Immature natural killer cell (primary cell): Measurements from ENCODE around the gene MICALL2. TPM values are rescaled to one million over a fixed set of nuclear protein-coding genes. Genes with fewer than 3 reads are reported as not detected.

Source experiments
- DNase-seq, 3 donors: peaks; one replicate each; pipeline ENCODE4 v3.0.0; 2022; ENCODE audit warnings: mixed read lengths in 1 of 3
- H3K27ac Mint-ChIP-seq, 6 donors: one replicate each; pipeline ENCODE4 v1.8.0; 2020; ENCODE audit warnings: mixed read lengths in 6 of 6, mild to moderate bottlenecking in 5 of 6, inconsistent platforms in 4 of 6, moderate library complexity in 3 of 6
- H3K27me3 Mint-ChIP-seq, 3 donors: one replicate each; pipeline ENCODE4 v1.8.0; 2020 to 2021; ENCODE audit warnings: low read depth in 3 of 3, mild to moderate bottlenecking in 3 of 3, mixed read lengths in 3 of 3, moderate library complexity in 3 of 3, inconsistent platforms in 1 of 3
- H3K36me3 Mint-ChIP-seq, 3 donors: one replicate each; pipeline ENCODE4 v1.8.0; 2020; ENCODE audit warnings: mixed read lengths in 3 of 3, inconsistent platforms in 2 of 3, mild to moderate bottlenecking in 2 of 3
- H3K4me1 Mint-ChIP-seq, 2 donors: one replicate each; pipeline ENCODE4 v1.8.0; 2020; ENCODE audit warnings: inconsistent platforms in 2 of 2, mild to moderate bottlenecking in 2 of 2, mixed read lengths in 2 of 2, moderate library complexity in 1 of 2
- H3K4me3 Mint-ChIP-seq, 5 donors: one replicate each; pipeline ENCODE4 v1.8.0; 2020; ENCODE audit warnings: mild to moderate bottlenecking in 5 of 5, mixed read lengths in 5 of 5, inconsistent platforms in 3 of 5, moderate library complexity in 3 of 5
- H3K9me3 Mint-ChIP-seq, 6 donors: one replicate each; pipeline ENCODE4 v1.8.0; 2020; ENCODE audit warnings: mild to moderate bottlenecking in 6 of 6, mixed read lengths in 6 of 6, inconsistent platforms in 4 of 6, moderate library complexity in 3 of 6
- polyA plus RNA-seq, 3 donors: library from polyadenylated mRNA; unstranded; fragments of 300-500 nt; fragmentation: Illumina TruSeq; gene quantifications; one replicate each; pipeline ENCODE4 v1.2.3, GENCODE V29; 2021

Gene MICALL2
- polyA plus RNA-seq, 3 donors from 2014 or later: 0.10 to 0.50 TPM; not detected in 1

DNA sequence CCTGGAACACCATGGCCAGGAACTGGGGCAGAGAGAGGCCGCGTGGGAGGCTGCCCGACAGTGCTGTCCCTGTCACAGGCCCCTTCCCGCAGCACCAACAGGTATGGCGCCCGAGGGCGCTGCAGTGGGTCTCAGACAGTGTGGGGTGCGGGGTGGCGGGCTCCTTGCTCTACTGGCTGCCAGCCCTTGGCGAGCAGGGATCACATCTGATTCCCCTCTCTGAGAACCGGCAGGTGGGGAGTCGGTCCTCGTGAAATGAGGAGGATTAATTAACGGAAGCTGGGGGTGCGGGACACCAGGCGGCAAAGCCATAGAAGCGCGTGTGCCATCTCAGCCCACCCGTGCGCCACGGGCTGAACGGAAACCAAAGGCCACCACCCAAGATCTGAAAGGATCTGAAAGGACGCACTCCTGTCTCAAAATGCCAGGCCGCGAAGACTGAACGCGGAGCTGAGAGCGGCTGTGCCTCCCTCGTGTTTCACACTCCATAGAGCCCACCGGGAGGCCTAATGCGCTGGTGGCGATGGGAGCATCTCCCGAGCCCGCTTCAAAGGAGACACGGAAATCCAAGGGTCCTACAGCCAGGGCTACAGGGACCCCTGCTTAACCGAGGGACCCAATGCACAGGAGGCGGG, 38.1 kb upstream of the MICALL2 start:
- Mint-ChIP-seq H3K27ac (no peak overlapping the region), H3K27me3 (peaks cover 0 to 4% (median 0%) of the 10 kb centered on the region in 3 donors), H3K9me3 (no peaks in the 10 kb centered on the region), H3K4me1 (peaks cover 8 to 13% of the 10 kb centered on the region in 2 donors), H3K36me3 (peaks cover 3 to 13% (median 5%) of the 10 kb centered on the region in 3 donors), H3K4me3 (no peak overlapping the region)
- DNase-seq: no peak

DNA sequence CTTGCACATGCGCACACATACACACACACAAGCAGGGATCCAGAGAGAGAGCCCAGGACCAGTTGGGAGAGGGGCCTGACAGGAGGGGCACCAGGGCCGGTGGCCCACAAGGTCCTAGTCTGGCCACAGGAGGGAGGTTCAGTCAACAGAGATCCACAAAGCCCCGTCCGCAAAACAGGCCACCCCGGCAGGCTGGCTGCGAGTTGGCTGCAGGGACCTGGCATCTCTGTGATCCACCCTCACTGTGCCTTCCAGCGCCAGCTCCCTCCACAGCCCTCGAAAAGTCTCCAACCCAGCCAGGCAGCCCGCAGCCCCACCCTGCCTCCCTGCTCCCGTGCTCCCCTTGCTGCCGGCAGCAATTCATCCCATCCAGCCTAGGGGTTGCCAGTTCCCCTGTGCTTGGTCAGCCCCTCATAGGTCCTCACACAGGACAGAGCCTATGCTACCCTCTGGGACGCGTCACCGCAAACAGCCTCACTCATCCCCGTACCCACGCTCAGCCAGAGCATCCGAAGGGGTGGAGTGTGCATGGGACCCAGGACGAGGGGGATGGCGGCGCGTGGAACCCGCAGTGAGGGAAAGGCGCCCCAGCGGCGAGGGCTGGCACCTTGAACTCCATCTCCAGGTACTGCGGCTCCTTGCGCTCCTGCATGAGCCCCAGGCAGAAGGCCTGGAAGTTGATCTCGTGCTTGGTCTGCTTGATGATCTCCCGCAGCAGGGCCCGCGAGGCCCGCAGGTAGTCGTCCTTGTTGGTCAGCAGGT, 37.4 kb upstream of the MICALL2 start:
- Mint-ChIP-seq H3K27me3 (peaks cover 0 to 4% (median 0%) of the 10 kb centered on the region in 3 donors), H3K36me3 (peaks cover 0 to 16% (median 9%) of the 10 kb centered on the region in 3 donors), H3K27ac (no peak overlapping the region), H3K4me1 (peaks cover under 1 to 6% of the 10 kb centered on the region in 2 donors), H3K9me3 (no peaks in the 10 kb centered on the region), H3K4me3 (no peak overlapping the region)
- DNase-seq: no peak

GRCh38 chr7:1495564-1496242, 36.4 kb upstream of the MICALL2 start:
- H3K27ac Mint-ChIP-seq: no peak overlapping the region
- DNase-seq: no peak
- H3K9me3 Mint-ChIP-seq: no peaks in the 10 kb centered on the region

GRCh38 chr7:1494866-1495563, 35.7 kb upstream of the MICALL2 start:
- H3K27me3 Mint-ChIP-seq: peaks cover 0 to 4% (median 0%) of the 10 kb centered on the region in 3 donors
- H3K4me3 Mint-ChIP-seq: no peak overlapping the region
- H3K4me1 Mint-ChIP-seq: peaks cover 2 to 4% of the 10 kb centered on the region in 2 donors
- H3K9me3 Mint-ChIP-seq: no peaks in the 10 kb centered on the region
- no peak overlapping the region for H3K27ac Mint-ChIP-seq
- DNase-seq: no peak
- H3K36me3 Mint-ChIP-seq: peaks cover 4 to 27% (median 11%) of the 10 kb centered on the region in 3 donors

More at GRCh38 chr7:1495564-1496242, 36.4 kb upstream of the MICALL2 start:
- Mint-ChIP-seq H3K4me1 (peaks cover 2 to 3% of the 10 kb centered on the region in 2 donors), H3K4me3 (no peak overlapping the region), H3K27me3 (peaks cover 0 to 4% (median 0%) of the 10 kb centered on the region in 3 donors), H3K36me3 (peaks cover 1 to 23% (median 8%) of the 10 kb centered on the region in 3 donors)

GRCh38 chr7:1494447-1494846, 35.2 kb upstream of the MICALL2 start:
- H3K9me3 Mint-ChIP-seq: no peaks in the 10 kb centered on the region
- H3K27me3 Mint-ChIP-seq: peaks cover 0 to 4% (median 0%) of the 10 kb centered on the region in 3 donors
- peaks cover 2 to 4% of the 10 kb centered on the region in 2 donors for H3K4me1 Mint-ChIP-seq
- peaks cover 4 to 27% (median 11%) of the 10 kb centered on the region in 3 donors for H3K36me3 Mint-ChIP-seq
- no peak for DNase-seq
- no peak overlapping the region for H3K27ac Mint-ChIP-seq
- no peak overlapping the region for H3K4me3 Mint-ChIP-seq

GRCh38 chr7:1493571-1493970, 34.3 kb upstream of the MICALL2 start:
- H3K4me1 Mint-ChIP-seq: peaks cover 2 to 4% of the 10 kb centered on the region in 2 donors
- H3K4me3 Mint-ChIP-seq: no peak overlapping the region
- H3K36me3 Mint-ChIP-seq: peaks cover 4 to 28% (median 11%) of the 10 kb centered on the region in 3 donors
- H3K9me3 Mint-ChIP-seq: no peaks in the 10 kb centered on the region
- H3K27me3 Mint-ChIP-seq: peaks cover 0 to 4% (median 0%) of the 10 kb centered on the region in 3 donors
- no peak for DNase-seq
- no peak overlapping the region for H3K27ac Mint-ChIP-seq

DNA sequence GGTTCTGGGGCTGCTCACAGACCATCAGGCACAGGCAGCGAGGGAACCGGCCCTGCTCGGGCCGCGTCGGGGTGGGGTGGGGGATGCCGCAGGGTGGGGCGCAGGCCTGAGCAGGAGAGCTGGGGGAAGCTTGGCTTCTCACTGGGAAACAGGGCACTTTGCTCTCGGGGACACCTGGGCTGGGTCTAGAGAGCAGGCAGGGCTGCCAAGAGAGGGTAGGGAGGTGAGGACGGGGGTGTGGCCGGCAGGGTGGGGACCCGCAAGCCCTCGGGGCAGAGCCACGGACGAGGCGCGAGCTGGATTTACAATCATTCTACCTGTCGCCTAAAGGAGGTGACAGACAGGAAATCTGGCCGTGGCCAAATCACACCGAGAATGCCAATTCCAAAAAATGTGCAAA, 33.9 kb upstream of the MICALL2 start:
- Mint-ChIP-seq H3K27me3 (peaks cover 0 to 4% (median 0%) of the 10 kb centered on the region in 3 donors), H3K36me3 (peaks cover 4 to 32% (median 11%) of the 10 kb centered on the region in 3 donors), H3K9me3 (no peaks in the 10 kb centered on the region), H3K4me1 (peaks cover 2 to 4% of the 10 kb centered on the region in 2 donors), H3K27ac (no peak overlapping the region), H3K4me3 (no peak overlapping the region)
- DNase-seq: no peak

- Mint-ChIP-seq H3K27ac (no peak overlapping the region), H3K36me3 (peaks cover 4 to 29% (median 11%) of the 10 kb centered on the region in 3 donors), H3K4me1 (peaks cover 2 to 4% of the 10 kb centered on the region in 2 donors), H3K27me3 (peaks cover 0 to 4% (median 0%) of the 10 kb centered on the region in 3 donors), H3K9me3 (no peaks in the 10 kb centered on the region), H3K4me3 (no peak overlapping the region)
- no peak for DNase-seq
Observed at GRCh38 chr7:1492640-1493039, 33.4 kb upstream of the MICALL2 start.

- H3K9me3 Mint-ChIP-seq: no peaks in the 10 kb centered on the region
- peaks cover 0 to 2% (median 0%) of the 10 kb centered on the region in 3 donors for H3K27me3 Mint-ChIP-seq
- DNase-seq: no peak
- peaks cover 2 to 4% of the 10 kb centered on the region in 2 donors for H3K4me1 Mint-ChIP-seq
- H3K36me3 Mint-ChIP-seq: peaks cover 4 to 29% (median 11%) of the 10 kb centered on the region in 3 donors
- peak overlapping the region in 1 of 6 donors; percentile 46 for H3K27ac Mint-ChIP-seq
- H3K4me3 Mint-ChIP-seq: no peak overlapping the region
Observed at GRCh38 chr7:1492221-1492620, 33.0 kb upstream of the MICALL2 start.

DNA sequence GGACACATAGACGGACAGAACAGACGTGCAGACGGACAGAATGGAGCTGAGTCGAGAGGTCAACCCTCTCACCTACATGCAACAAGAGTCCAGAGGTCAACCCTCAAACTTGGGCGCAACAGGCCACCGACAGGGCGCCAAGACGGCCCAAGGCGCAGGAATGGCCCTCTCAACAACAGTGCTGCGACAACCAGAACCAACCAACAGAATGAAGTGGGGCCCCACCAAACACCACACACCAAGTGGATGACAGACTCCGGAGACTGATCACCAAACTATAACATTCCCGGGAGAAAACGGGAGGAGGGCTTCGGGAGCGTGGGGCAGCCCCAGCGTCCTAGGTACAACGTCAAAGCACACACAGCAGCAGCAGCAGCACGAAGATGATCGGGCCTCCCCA, 31.6 kb upstream of the MICALL2 start:
- no peak overlapping the region for H3K4me3 Mint-ChIP-seq
- H3K4me1 Mint-ChIP-seq: peaks cover 2 to 4% of the 10 kb centered on the region in 2 donors
- H3K27me3 Mint-ChIP-seq: peaks cover 0 to 2% (median 1%) of the 10 kb centered on the region in 3 donors
- DNase-seq: no peak
- no peak overlapping the region for H3K27ac Mint-ChIP-seq
- no peaks in the 10 kb centered on the region for H3K9me3 Mint-ChIP-seq
- H3K36me3 Mint-ChIP-seq: peaks cover 4 to 29% (median 11%) of the 10 kb centered on the region in 3 donors

GRCh38 chr7:1489336-1489735, 30.1 kb upstream of the MICALL2 start:
- no peak for DNase-seq
- no peak overlapping the region for H3K4me3 Mint-ChIP-seq
- H3K9me3 Mint-ChIP-seq: no peaks in the 10 kb centered on the region
- no peak overlapping the region for H3K27ac Mint-ChIP-seq
- peaks cover 2 to 4% of the 10 kb centered on the region in 2 donors for H3K4me1 Mint-ChIP-seq
- peaks cover 4 to 29% (median 11%) of the 10 kb centered on the region in 3 donors for H3K36me3 Mint-ChIP-seq
- H3K27me3 Mint-ChIP-seq: peaks cover 0 to 3% (median under 1%) of the 10 kb centered on the region in 3 donors

GRCh38 chr7:1488016-1488415, 28.7 kb upstream of the MICALL2 start:
- Mint-ChIP-seq H3K4me3 (no peak overlapping the region), H3K27me3 (peaks cover 0 to 3% (median 1%) of the 10 kb centered on the region in 3 donors), H3K9me3 (no peaks in the 10 kb centered on the region), H3K27ac (no peak overlapping the region), H3K36me3 (peaks cover 4 to 29% (median 11%) of the 10 kb centered on the region in 3 donors), H3K4me1 (peaks cover 2 to 4% of the 10 kb centered on the region in 2 donors)
- no peak for DNase-seq

DNA sequence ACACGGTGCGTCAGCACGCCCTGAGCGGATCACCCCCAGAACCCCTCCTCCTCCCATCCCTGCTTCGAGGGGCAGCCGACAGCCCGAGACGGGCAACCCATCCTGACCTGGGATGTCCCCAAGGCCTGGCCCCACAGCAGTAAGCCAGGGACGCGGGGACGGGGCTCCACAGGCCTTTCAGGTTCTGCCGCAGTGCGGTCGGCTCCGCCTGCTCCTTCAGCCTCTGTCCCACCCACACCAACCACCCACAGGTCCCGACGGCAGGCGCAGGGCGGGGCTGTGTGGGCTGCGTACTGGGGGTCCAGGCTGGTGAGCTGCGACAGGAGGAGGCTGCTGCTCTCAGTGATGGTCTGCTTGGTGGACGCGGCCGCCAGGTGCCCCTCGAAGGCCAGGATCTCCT, 28.2 kb upstream of the MICALL2 start:
- no peak overlapping the region for H3K4me3 Mint-ChIP-seq
- no peak for DNase-seq
- H3K4me1 Mint-ChIP-seq: peaks cover 1 to 4% of the 10 kb centered on the region in 2 donors
- H3K27me3 Mint-ChIP-seq: peaks cover 0 to 3% (median 1%) of the 10 kb centered on the region in 3 donors
- H3K27ac Mint-ChIP-seq: no peak overlapping the region
- peaks cover 4 to 28% (median 9%) of the 10 kb centered on the region in 3 donors for H3K36me3 Mint-ChIP-seq
- H3K9me3 Mint-ChIP-seq: no peaks in the 10 kb centered on the region
